ENCODE measurements around the gene SPOCK1.
A peak's percentile ranks its signal among the peaks of the same experiment; 100 is the strongest.

The SPOCK1 gene

DNA sequence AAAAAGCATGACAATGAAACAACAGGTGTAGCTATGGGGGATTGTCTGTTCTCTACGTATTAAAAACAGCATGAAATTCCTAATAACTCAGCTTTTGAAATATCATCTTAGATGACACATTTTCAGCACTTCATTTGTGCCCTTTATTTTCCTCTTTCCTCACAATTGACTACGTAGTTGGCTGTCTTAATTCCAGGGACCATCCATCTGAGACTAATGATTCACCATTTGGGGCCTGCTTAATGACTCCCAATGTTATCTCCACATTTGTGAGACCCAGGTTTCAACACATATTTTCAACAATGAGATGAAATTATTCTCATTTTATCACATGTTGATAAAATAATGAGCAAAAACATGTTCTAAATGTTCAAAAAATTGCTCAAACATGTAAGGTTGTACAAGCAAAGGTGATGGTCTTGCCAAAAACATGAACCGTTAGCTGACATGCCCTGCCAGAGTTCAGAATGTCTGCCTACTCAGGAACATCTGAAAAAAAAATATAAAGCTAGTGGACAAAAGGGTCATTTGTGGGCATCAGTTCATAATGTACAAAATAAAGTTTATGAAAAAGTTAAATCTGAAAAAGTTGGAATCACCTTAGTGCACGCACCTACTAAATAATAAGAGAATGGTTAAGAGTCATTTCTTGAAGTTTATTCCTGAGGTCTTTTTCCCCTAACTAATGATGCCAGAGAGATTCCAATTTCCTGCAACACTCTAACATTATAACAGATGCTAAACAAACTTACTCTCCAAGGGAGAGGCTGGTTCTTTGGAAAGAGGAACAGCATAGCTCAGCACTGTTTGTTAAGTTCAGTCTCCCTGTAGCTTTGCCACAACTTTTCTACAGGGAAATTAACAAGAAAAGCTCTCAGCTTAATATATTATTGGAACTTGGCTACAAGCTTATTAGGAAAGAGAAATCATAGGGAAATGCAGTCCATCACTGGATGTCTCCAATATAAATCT is 275.5 kb downstream of the SPOCK1 start:
- DNase-seq (ENCODE audit: low spot score): no peak

DNA sequence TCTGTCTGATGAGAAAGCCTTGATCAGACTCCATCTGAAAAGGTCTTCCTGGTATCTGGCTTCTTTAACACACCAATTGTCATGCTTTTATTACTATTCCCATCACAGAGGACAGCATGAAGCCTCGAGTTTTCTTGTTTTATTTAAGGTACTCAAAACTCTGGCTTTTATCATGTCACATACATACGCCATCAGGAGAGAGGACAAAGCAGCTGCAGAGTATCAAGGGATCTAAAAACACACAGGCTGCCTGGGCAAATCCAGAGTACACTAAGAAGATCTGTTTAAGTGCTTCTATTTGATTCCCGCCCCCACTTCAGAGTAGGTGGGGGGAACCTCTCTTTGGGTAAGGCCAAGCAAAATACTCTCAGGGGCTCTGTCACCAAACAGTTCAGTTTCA is 277.2 kb downstream of the SPOCK1 start:
- no peak for DNase-seq (ENCODE audit: low spot score)

- DNase-seq (ENCODE audit: low spot score): peak; percentile 50
Measured at GRCh38 chr5:137220523-137220927, 278.6 kb downstream of the SPOCK1 start.

- DNase-seq (ENCODE audit: low spot score): peak; percentile 81
Measured at GRCh38 chr5:137218896-137219295, 280.2 kb downstream of the SPOCK1 start.

DNA sequence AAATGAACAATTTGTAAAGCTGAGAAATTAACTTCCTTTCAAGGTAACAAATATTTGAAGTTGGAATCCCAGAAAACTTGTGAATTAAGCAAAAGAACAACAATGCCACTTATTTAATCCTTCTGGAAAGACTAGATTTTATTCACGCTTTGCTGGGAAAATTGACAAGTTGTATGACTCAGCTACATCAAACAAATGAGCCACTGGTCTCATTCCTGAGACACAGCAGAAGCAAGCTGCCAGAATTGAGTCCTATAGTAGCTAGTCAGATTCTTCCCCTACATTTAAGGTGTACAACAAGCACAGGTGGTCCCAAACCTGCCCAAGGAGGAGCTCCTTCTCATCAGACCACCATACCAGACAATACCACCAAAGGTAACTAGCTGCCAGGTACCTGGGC is 280.7 kb downstream of the SPOCK1 start:
- peak; percentile 45 for DNase-seq (ENCODE audit: low spot score)

GRCh38 chr5:137217599-137218200 is 281.4 kb downstream of the SPOCK1 start:
- no peak for DNase-seq (ENCODE audit: low spot score)

DNA sequence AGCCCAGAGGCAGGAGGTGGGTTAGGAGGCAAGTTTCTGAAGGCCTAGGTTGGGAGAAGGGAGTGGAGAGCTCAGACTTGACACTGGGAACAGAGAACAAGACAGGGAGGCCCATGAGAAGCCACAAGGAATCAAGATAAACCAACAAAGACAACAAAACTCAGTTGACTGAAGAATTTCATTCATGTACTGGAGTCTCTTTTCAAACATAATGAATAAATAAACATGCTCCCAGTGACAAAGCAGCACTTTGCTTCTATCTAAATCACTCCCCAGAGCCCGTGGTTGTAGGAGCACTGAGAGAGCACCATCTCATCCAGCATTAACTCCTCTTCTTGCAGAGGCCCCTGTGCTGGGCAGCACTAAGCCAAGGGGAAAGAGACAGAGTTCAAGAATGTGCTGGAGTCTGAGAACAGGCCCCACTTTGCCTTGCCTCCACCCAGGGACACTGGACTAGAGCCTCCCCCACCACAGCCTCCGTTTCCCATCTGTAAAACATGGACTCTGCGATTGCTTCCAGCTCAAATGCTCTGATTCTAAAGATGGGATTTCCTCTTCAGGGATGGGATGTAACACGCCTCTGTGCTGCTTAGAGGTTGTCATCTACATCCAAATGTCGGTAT is 282.0 kb downstream of the SPOCK1 start:
- no peak for DNase-seq (ENCODE audit: low spot score)

DNA sequence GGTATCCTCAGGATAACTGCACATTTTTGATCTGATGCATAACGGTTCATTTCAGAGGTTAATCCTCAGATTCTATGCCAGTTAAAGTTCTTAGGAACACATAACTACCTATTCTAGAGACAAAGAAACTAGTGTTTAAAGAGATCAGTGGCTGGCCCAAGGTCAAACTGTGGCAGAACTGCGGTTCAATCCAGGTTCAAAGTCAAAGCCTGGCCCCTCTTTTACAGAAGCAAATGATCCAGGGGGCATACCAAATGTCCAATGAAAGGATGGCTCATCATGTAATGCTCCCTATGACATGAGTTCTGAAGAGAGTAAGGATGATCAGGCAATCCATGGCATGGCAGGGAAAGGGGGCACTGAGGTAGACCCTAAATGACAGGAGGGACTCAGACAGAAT is 283.3 kb downstream of the SPOCK1 start:
- no peak for DNase-seq (ENCODE audit: low spot score)

DNA sequence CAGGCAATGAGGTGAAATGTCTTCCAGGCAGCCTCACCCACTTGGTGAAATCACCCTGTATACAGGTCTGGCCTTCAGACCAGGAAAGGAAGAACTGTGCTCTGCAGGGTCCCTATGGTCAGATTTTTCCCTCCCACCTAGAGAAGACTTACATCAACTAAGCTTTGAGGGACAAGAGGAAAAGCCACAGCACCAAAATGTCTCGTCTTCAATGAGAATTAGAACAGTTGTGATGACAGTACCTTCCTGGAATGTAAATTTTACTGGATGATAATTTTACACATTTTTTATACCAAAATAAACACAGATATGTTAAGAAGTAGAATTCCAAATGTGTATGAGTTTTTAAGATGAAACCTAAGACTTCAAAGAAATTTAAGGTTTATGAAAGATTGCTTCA is 283.9 kb downstream of the SPOCK1 start:
- no peak for DNase-seq (ENCODE audit: low spot score)

GRCh38 chr5:137214446-137215189 is 284.5 kb downstream of the SPOCK1 start:
- no peak for DNase-seq (ENCODE audit: low spot score)

- peak; percentile 70 for DNase-seq (ENCODE audit: low spot score)
Measured at GRCh38 chr5:137212471-137212870, 286.7 kb downstream of the SPOCK1 start.

DNA sequence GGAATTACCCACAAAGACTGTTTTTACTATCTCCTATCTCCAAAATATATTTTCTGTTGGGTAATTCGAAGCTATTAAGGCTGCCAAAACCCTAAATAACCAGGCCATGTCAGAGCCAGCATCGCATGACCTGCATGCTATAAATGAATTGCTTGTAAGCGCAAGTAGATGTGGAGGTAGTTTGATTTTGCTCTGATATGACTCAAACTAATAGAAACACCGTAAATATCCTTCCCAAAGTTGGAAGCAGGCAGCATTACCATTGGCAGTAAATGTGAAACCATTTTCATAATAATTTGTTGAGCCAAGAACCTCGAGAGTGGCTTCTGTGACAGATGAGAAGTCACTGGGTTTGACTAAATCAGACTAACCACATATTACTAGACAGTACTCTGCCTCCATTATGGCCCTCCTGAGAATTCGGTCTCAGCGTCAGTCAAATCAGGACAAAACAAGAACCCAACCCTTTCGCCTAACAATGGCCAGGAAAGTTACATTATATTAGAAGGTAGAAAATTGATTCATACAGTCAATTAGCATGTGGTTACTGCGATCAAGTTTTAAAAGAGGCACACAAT is 289.8 kb downstream of the SPOCK1 start:
- peak; percentile 47 for DNase-seq (ENCODE audit: low spot score)

- peak; percentile 92 for DNase-seq (ENCODE audit: low spot score)
Measured at GRCh38 chr5:137207023-137207760, 291.9 kb downstream of the SPOCK1 start.

GRCh38 chr5:137206030-137206715 is 293.0 kb downstream of the SPOCK1 start:
- DNase-seq (ENCODE audit: low spot score): peak; percentile 43

- DNase-seq (ENCODE audit: low spot score): no peak
Measured at GRCh38 chr5:137205231-137206027, 293.7 kb downstream of the SPOCK1 start.

DNA sequence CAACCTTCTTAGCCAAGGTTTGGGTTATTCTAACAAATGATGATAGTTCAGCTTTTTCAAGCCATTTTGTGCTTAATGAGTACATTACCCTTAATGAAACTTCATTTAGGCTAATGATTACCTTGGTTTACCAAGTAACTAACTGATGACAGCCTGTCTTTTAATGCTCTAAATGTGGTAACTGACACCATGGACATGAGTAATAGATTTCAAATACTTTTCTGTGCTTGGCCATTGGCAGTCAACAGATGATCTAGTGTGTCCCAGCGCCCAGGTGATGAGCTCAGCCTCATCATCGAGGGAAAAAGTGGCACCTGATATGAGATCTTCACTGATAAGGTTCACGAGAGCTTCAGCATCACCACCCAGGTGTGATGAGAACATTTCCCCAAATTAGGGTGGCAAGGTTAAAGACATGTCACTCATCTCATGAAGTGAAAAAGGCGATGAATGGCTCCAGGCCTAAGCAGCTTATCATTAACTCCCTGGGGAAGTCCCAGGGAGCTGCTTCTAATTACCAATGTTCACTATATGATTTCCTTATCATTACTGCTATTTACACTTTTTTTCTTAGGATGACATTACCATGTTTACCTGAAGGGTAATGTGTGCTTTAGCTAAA is 296.0 kb downstream of the SPOCK1 start:
- DNase-seq (ENCODE audit: low spot score): no peak

DNA sequence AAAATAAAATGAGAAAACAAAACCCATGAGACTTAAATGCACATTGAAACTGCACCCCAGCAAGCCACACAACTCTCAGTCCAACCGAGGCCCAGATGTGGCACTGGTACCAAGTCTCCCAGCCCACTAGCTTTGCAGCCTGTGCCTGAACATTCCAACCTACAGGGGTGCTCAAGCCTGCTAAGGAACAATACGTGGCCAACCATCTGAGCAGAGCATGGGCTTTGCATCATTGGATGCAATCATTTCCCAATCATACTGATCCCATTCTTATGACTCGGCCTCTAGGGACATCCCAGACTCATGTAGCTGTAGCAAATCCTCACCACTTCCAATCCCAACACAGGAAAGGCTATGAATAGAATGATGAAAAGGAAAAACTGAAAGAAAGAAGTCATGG is 297.2 kb downstream of the SPOCK1 start:
- no peak for DNase-seq (ENCODE audit: low spot score)

DNA sequence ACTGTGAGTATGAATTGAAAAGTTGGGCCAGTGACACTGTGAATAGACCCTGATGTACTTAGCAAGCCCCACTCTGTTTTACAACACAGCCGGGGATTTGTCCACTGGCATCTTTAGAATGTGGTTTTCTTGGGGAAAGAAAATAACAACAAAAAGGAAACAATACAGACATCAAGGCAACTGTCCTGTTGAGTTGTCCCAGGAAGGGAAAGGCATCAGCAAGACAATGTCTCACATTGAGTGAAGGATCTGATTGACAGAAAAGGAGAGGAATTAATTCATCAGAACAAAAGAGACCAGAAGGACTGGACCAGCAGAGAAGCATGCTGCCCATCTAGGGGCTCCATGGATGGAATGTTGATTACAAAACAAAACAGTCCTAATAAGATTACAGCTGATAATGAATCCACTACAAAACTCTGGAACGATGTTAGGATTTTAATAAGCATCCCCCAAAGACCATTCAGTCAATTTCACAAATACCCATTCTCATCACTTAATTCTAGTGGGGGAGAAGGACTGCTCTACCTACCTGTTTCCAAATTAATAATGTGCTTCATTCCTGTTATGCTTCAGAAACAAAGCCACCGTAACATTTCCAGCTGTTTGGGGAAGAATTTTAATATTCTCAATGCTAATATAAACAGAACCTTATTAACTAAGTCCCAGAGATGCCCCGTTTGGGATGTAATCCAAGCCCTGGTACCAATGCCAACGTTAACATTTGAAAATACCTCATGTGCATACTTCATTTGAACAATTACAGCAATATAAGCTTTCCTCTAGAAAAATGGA is 298.0 kb downstream of the SPOCK1 start:
- no peak for DNase-seq (ENCODE audit: low spot score)
